PC-3 (cell line): ENCODE results near the gene LMAN2.

Experiments used
- CTCF ChIP-seq: fragments of 300-600 bp; sonication (generic); conservative IDR thresholded peaks from 2 replicates; pipeline ENCODE4 v1.5.1; 2017; ENCODE audit warnings: antibody characterized with exemption, low read depth, mild to moderate bottlenecking, low read length
- EZH2phosphoT487 ChIP-seq: fragments of 300-600 bp; sonication (generic); IDR thresholded peaks from 2 replicates; pipeline ENCODE4 v1.6.1; 2018; ENCODE audit warnings: mild to moderate bottlenecking, antibody characterized with exemption, low read length, borderline replicate concordance

GRCh38 chr5:177300236-177300880 is 51.1 kb downstream of the LMAN2 start:
- TF ChIP-seq EZH2phosphoT487 (no peak), CTCF (peak; percentile 43)
